ENCODE measurements around the gene MS4A5.

Gene MS4A5

DNA sequence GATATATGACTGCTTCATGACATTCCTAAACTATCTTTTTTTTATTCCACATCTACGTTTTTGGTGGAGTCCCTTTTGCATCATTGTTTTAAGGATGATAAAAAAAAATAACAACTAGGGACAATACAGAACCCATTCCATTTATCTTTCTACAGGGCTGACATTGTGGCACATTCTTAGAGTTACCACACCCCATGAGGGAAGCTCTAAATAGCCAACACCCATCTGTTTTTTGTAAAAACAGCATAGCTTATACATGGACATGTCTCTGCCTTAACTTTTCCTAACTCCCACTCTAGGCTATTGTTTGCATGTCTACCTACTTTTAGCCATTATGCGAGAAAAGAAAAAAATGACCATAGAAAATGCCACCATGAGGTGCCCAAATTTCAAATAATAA, 39.5 kb downstream of the MS4A5 start:
- no peak for DNase-seq (ENCODE audit: low read depth)
- no peak overlapping the region for H3K4me3 ChIP-seq (ENCODE audit: low read depth, low read length)

DNA sequence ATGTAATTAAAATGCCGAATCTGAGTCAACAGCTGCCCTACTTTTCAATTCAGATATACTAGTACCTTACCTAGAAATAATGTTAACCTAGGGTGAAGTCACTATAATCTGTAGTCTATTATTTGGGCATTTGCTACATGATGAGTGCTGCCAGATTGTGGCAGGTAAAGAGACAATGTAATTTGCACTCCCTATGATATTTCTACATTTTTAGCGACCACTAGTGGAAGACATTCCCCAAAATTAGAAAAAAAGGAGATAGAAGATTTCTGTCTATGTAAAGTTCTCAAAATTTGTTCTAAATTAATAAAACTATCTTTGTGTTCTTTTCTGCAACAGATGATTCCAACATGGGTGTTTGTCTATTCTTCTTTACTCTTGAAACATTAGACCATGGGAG, 40.4 kb downstream of the MS4A5 start:
- H3K4me3 ChIP-seq (ENCODE audit: low read depth, low read length): no peak overlapping the region
- no peak for DNase-seq (ENCODE audit: low read depth)

DNA sequence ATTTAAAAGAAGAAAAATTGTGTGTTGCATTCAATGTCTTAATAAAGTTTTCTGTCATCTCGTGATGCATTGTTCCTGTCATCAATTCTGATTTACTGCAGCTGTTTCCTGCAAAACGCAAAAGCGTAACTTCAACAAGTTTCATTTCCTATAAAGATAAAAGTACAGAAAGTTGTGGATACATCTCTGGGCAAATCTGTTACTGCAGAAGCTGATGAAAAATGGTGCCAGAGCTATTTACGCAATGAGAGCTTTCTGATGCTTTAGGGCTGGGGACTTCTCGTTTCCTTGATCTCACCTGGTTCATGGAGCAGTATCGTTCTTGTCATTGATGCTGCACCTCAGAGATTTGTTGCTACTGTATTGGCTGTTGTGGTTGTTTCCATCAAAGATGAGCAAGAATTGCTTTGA, 47.7 kb downstream of the MS4A5 start:
- no peak for DNase-seq (ENCODE audit: low read depth)
- H3K4me3 ChIP-seq (ENCODE audit: low read depth, low read length): no peak overlapping the region

DNA sequence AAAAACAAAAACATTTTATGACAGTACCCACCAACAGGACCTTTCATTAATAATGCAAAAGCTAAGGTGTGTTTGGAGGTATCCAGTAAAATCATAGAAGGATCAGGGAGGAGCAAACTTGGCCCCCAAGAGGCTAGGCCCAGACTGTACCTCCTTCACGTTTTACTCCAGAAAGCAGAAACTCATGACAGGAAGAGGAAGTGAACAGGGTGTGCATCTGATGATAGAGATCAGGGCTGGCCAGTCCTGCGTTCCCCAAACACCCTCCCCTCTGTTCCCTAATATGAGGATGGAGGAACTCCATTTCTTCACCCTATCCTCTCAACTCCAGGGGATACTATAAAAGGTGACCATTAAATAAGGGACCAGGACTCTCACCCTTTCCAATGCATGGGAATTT, 53.0 kb downstream of the MS4A5 start:
- no peak overlapping the region for H3K4me3 ChIP-seq (ENCODE audit: low read depth, low read length)
- no peak for DNase-seq (ENCODE audit: low read depth)

DNA sequence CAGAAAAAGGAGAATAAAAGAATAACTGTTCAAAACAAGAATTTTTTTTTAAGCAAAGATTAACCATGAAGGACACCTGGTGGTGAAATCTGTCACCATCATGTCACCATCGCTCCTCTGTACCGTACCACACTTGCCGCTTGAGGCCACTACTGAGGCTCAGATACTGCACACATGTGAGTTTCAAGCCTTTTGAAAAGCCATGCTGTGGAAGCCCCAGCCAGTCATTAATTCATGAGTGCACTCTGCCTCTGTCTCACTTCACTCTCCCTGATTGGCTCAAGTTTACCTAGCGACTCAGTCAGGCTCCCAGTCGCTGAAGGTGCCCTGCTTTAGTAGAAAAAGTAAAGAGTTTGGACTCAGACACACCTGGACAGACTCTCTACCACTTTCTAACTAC, 56.6 kb downstream of the MS4A5 start:
- no peak for DNase-seq (ENCODE audit: low read depth)
- no peak overlapping the region for H3K4me3 ChIP-seq (ENCODE audit: low read depth, low read length)

DNA sequence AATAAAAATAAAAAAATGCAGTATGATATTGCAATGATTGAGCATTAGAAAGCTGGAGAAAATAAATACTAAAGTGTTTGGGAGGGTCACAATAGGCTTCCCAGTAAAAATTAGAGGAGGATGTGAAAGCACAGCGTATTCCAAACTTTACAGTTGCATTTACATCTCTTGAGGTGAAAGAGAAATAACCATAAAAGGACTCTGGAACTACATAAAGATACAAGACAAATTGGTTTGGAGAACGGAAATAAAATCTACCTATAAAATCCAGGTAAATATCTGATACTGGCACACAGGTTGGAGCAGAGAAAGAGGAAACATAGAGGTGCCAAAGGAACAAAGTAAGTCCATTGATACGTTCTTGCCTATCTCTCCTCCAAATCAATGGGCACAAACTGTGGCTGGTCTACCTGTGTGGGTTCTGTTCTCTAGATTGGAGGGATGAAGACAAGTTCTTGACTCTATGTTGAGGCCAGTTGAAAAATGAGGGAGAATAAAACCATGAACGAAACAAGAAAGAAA, 63.2 kb downstream of the MS4A5 start, which contains the start of gene MS4A12:
TSS of gene MS4A12 (plus strand) at position 291 of the 522 bp plus-strand sequence. CDS start 4,541 bp downstream, outside the sequence.
- no peak for DNase-seq (ENCODE audit: low read depth)
- no peak within 1 kb of the TSS for H3K4me3 ChIP-seq (ENCODE audit: low read depth, low read length)

DNA sequence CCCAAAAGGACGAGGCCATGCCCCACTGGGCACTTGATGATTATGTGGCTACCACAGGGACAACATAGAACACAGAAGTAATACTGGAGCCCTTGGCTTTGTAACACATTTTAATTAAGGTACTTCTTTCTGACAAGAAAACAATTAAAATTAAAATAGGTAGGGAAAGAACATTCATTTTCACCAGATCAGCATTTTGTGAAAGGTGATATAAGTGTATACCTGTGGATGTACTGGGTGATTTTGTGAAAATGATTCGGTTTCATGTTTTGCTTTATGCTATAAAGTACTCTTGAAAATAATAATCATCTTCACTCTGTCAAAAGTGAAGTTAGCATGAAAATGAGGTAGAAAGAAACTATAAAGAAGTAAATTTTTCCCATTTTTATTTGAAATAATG, 64.1 kb downstream of the MS4A5 start:
- H3K4me3 ChIP-seq (ENCODE audit: low read depth, low read length): no peak overlapping the region
- no peak for DNase-seq (ENCODE audit: low read depth)

Data from skeletal muscle cell (primary cell).